GM19468 (cell line): ENCODE measurements around the gene SNX20.

Experiments
- ATAC-seq: cut with Tn5 transposase; IDR thresholded peaks from one replicate; pipeline ENCODE4 v1.9.1; 2021; ENCODE audit warnings: mild to moderate bottlenecking, moderate library complexity, moderate number of reproducible peaks; ENCODE audit not compliant: unreplicated experiment; ENCODE audit errors: extremely low read depth

The SNX20 gene

GRCh38 chr16:50681021-50681885 is at the start of gene SNX20:
Gene SNX20, minus strand, starts transcription at chr16:50681312. Its CDS starts 3,786 bp downstream, at chr16:50677526.
- no peak for ATAC-seq

GRCh38 chr16:50724306-50724705 is 43.2 kb upstream of the SNX20 start:
- ATAC-seq, result no peak

GRCh38 chr16:50722960-50723359 is 41.8 kb upstream of the SNX20 start:
- ATAC-seq, result no peak

- ATAC-seq, result no peak
Measured at GRCh38 chr16:50722405-50722737, 41.3 kb upstream of the SNX20 start.

GRCh38 chr16:50721549-50722404 is 40.7 kb upstream of the SNX20 start:
- ATAC-seq, result no peak

- ATAC-seq, result no peak
Measured at GRCh38 chr16:50719401-50720337, 38.6 kb upstream of the SNX20 start.

- no peak for ATAC-seq
Measured at GRCh38 chr16:50718761-50719400, 37.8 kb upstream of the SNX20 start.

GRCh38 chr16:50718061-50718760 is 37.1 kb upstream of the SNX20 start:
- no peak for ATAC-seq

GRCh38 chr16:50717494-50717893 is 36.4 kb upstream of the SNX20 start:
- no peak for ATAC-seq

- no peak for ATAC-seq
Measured at GRCh38 chr16:50717091-50717490, 36.0 kb upstream of the SNX20 start.

- ATAC-seq, result no peak
Measured at GRCh38 chr16:50712956-50713355, 31.8 kb upstream of the SNX20 start.

- no peak for ATAC-seq
Measured at GRCh38 chr16:50712560-50712898, 31.4 kb upstream of the SNX20 start.

- no peak for ATAC-seq
Measured at GRCh38 chr16:50711862-50712559, 30.9 kb upstream of the SNX20 start.

GRCh38 chr16:50711040-50711439 is 29.9 kb upstream of the SNX20 start:
- ATAC-seq, result no peak

- no peak for ATAC-seq
Measured at GRCh38 chr16:50709980-50710379, 28.9 kb upstream of the SNX20 start.

GRCh38 chr16:50709061-50709684 is 28.1 kb upstream of the SNX20 start:
- ATAC-seq, result no peak

GRCh38 chr16:50708373-50709060 is 27.4 kb upstream of the SNX20 start:
- no peak for ATAC-seq

- ATAC-seq, result no peak
Measured at GRCh38 chr16:50706250-50706649, 25.1 kb upstream of the SNX20 start.
